NCI-H460 (cell line): ENCODE data around the gene SDHA. TPM values are rescaled to one million over a fixed set of nuclear protein-coding genes. Genes with fewer than 3 reads are reported as not detected.
"Not testable (repeated sequence)": the region's sequence is repeated elsewhere in the genome, so short reads cannot be mapped to it uniquely, and the experiment has no call there.

ENCODE experiments used
- DNase-seq: peaks from one replicate; pipeline ENCODE4 v3.0.0-alpha.2; 2016; ENCODE audit warnings: low read depth; ENCODE audit errors: extremely low read depth
- total RNA-seq: library from RNA; depleted of rRNA; stranded (reverse); fragments of >200 nt; shearing (Covaris generic); gene quantifications from 2 replicates; pipeline ENCODE4 v1.2.3, GENCODE V29; 2014

The SDHA gene
- total RNA-seq, 1 experiment from 2014 or later = 95.3 TPM

DNA sequence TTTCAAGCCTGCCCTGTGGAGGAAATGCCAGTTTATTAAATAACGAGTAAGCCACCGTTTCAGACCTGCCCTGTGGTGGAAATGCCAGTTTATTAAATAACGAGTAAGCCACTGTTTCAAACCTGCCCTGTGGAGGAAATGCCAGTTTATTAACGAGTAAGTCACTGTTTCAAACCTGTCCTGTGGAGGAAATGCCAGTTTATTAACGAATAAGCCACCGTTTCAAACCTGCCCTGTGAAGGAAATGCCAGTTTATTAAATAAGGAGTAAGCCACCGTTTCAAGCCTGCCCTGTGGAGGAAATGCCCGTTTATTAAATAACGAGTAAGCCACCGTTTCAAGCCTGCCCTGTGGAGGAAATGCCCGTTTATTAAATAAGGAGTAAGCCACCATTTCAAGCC, 33.9 kb downstream of the SDHA start:
- not testable (repeated sequence) for DNase-seq

DNA sequence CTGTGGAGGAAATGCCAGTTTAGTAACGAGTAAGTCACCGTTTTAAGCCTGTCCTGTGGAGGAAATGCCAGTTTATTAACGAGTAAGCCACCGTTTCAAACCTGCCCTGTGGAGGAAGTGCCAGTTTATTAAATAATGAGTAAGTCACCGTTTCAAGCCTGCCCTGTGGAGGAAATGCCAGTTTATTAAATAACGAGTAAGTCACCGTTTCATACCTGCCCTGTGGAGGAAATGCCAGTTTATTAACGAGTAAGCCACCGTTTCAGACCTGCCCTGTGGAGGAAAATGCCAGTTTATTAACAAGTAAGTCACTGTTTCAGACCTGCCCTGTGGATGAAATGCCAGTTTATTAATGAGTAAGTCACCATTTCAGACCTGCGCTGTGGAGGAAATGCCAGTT, 34.4 kb downstream of the SDHA start:
- DNase-seq = no peak

DNA sequence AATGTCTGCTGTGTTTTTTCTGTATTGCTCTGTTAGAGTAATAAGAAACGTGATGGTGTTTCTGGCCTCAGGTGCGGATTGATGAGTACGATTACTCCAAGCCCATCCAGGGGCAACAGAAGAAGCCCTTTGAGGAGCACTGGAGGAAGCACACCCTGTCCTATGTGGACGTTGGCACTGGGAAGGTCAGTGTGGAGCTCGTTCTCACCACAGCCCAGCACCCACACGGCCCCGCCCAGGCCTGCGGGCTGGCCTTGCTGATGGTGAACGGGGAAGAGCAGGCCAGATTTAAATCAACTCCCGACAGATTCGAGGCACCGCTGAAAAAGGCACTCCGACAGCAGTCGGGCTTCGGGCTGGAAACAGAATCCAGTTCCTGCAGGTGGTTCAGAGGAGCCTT, 36.2 kb downstream of the SDHA start:
- DNase-seq = not testable (repeated sequence)

DNA sequence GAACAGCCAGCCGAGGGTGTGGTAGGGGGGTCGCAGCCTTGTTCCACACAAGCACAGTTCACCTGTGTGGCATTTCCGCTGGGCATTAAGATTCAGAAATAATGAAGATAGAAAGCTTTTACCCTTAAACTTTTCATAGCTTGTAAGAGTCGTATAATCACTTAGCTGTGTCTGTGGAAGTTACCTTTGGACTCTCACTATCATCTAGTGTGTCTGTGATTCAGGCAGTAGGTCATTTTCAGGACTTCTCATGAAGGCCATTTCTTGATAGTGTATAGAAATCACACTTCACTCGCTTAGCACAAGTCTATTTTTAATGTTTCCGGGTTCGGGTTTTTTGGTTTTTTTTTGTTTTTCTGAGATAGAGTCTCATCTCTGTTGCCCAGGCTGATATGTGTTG, 37.0 kb downstream of the SDHA start:
- not testable (repeated sequence) for DNase-seq

DNA sequence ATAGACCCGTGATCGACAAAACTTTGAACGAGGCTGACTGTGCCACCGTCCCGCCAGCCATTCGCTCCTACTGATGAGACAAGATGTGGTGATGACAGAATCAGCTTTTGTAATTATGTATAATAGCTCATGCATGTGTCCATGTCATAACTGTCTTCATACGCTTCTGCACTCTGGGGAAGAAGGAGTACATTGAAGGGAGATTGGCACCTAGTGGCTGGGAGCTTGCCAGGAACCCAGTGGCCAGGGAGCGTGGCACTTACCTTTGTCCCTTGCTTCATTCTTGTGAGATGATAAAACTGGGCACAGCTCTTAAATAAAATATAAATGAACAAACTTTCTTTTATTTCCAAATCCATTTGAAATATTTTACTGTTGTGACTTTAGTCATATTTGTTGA, 38.2 kb downstream of the SDHA start:
- DNase-seq = not testable (repeated sequence)

DNA sequence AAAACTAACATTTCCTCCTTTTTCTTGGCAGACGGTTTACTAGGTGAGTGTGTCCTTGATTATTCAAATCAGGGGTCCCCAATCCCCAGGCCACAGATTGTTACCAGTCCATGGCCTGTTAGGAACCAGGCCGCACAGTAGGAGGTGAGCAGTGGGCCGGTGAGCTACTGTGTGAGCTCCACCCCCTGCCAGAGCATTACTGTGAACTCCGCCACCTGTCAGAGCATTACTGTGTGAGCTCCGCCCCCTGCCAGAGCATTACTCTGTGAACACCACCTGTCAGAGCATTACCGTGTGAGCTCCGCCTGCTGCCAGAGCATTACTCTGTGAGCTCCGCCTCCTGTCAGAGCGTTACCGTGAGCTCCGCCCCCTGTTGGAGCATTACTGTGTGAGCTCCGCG, 39.0 kb downstream of the SDHA start:
- no peak for DNase-seq

DNA sequence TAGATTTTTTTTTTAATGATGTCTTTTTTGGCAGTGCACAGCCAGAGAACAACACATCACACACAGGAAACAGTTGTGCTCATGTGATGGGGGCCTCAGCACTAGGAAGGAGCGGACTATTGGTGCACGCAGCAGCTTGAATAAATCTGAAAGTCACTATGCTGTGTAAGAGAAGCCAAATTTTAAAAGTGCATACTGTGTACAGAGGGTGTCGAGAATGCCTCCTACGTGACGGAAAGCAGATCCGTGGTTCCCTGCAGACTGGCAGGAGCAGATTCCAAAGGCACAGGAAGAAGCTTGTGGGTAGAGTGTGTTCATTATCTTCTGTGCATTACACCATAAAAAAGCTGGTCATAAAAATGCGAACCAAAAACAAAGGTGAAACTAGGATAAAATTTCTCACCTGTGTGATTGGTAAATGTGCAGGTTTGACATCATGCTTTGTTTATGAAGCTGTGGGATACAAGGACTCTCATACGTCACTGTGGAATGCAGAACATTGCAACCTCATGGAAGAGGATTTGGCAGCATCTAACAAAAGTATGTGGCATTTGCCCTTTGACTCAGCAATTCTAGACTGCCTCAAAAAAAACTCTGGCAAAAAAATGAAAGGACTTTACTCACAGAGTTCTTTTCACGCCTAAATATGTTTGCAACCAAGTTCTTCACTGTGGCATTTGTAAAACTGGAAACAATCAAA, 45.3 kb downstream of the SDHA start:
- DNase-seq = peak; percentile 86

DNA sequence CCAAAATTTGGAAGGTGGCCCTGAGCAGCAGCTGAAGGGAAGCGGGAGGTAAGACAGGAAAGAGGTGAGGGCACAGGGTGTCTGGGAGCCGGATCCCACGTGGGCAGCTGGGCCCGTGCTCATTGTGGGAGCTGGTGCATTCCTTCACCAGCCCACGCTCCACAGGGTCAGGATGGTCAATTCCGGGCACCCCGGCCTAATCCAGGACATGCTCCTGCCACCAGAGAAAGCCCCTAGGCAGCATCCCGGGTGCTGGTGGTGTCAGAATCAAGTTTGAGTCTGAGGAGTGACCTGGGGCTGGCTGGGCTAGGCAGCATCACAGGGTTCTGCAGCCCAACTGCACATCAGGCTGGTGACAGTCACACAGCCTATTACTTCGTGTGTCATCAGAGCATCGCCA, 46.2 kb downstream of the SDHA start:
- DNase-seq = peak; percentile 8

DNA sequence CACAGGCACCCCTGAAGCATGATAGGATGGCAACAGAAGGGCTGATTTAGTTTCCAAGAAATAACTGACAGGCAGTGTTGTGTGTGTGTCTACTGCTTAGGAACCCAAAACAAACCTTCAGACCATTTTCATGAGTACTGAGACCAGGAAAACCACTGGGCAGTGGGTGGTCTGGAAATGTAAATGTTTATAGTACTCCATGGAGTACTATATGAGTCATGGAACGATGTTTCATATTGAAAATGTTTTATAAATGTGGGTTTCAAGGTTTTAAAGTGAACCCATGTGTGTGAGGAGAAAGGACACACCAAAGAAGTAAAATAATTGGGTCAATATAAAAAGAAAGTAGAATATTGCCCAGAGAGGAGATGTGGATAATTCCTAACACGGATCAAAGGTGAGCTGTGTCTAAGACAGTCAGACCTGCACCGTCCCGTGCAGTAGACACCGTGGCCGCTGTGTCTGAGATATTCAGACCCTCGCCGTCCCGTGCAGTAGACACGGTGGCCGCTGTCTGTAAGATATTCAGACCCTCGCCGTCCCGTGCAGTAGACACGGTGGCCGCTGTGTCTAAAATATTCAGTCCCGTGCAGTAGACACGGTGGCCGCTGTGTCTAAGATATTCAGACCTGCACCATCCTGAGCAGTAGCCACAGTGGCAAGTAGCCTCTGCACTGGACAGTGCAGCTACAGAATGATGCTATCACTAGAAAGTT, 48.3 kb downstream of the SDHA start:
- not testable (repeated sequence) for DNase-seq

DNA sequence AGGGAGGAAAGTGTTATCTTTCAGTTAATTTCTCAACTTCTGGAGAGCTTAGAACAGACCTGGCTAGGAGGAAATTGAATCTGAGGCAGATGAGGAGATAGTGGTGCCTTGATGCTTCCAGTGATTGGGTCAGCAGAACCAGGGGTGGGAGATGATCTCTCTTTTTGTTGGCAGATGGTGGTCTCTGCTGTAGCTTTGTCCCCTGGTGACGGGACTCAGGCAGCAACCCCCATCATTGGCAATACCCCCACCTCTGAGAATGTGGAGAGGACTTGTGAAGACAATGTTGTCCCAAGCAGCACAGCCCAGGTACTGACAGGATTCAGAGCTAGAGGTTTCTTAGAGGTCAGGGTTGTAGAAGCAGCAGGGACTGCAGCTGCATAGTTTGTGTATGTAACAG, 49.6 kb downstream of the SDHA start:
- DNase-seq = no peak

DNA sequence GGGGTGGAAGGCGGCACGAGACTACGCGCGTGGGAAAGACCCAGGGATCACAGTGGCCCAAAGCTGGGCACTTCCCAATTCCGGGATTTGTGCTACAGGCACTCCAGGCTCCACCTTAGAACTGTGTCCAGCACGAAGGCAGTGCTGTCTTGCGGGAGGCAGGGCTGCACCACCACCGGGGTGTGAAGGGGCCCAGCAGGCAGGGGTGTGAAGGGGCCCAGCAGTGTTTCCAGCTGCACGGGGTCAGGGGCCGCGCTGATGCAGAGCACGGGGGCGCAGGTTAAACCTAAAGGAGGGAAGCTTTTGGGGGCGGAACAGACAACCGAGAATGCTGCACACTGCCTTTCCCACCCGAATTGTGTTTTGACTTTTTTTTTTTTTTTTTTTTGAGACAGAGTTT, 52.2 kb downstream of the SDHA start:
- no peak for DNase-seq

DNA sequence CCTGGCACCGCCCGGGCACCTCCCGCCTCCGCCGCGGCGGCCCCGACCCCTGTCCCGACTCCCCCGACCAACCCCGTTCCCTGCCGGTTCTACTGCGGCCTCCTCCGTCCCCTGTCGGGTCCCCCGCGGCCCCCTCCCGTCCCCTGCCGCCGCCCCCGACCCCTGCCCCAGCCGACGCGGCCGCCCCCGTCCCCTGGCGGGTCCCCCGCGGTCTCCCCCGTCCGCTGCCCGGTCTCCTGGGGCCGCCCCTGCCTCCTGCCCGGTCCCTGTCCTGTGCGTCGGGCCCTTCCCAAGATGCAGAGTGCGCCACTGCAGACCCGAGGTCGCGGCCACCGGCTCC, 53.7 kb downstream of the SDHA start:
- not testable (repeated sequence) for DNase-seq

DNA sequence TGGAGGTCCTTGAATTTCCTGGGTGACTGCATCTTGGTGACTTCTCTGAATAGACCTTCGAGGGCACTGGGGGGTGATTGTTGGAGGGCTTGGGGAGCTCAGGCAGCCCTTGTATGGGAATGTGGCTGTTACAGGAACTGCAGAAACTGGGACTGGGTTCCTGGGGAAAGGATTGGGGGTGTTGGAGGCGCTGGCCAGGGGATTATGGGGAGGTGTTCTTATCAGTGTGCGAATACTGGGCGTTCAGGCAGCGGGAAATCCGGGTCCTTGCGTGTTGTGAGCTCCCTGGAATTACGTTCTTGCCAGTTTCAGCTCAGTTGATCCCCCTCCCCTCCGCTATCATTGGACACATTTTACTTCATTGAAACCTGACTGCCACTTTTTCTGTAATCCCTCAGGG, 55.0 kb downstream of the SDHA start:
- not testable (repeated sequence) for DNase-seq

DNA sequence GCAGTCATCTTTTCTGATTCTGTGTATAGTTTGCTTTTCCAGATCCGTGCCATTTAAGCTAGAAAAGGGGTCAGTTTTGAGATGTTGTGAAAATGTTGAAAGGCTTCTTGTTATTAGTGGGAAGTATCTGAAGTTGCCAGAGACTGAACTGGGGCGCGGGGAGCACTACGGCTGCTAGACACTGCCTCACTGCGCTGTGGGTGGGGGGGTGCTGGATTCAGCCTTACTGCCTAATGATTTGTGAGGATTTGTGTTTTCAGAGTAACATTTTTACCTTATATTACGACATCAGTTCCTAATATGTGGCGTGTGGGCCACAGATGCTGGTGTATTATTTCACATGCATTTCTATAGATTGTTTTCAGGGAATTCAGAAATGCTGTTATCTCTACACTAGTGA, 55.4 kb downstream of the SDHA start:
- DNase-seq = not testable (repeated sequence)

DNA sequence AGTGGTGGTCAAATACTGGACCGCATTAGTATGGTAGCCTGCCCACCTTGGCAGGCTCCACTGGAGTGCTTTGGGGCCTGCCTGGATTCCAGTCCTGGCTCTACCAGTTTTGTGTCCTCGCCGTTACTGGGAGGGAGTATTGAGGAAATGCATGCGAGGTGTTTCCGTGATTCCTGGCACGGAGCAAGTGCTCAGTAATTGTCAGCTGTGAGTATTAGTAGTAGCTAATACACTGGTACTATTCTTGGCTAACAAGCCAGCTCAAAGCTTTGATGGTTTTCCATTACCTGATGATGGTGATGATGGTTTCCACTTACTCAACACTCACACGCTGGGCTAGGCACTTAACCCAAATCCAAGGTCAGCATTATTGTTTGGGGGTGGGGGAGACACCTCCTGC, 56.2 kb downstream of the SDHA start:
- not testable (repeated sequence) for DNase-seq

DNA sequence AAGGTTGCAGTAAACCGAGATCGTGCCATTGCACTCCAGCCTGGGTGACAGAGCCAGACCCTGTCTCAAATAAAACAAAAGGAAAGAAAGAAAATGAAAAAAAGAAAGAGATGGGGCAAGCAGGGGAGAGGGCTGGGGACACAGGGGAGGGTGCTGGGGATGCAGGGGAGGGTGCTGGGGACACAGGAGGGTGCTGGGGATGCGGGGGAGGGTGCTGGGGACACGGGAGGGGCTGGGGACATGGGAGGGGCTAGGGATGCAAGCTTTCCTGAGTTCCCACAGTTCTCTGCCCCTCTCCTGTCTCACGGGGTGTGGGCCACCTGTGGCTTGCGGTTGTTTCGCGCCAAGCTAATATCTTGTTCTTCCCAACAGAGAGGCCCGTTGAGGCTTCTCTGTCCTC, 60.5 kb downstream of the SDHA start:
- no peak for DNase-seq

DNA sequence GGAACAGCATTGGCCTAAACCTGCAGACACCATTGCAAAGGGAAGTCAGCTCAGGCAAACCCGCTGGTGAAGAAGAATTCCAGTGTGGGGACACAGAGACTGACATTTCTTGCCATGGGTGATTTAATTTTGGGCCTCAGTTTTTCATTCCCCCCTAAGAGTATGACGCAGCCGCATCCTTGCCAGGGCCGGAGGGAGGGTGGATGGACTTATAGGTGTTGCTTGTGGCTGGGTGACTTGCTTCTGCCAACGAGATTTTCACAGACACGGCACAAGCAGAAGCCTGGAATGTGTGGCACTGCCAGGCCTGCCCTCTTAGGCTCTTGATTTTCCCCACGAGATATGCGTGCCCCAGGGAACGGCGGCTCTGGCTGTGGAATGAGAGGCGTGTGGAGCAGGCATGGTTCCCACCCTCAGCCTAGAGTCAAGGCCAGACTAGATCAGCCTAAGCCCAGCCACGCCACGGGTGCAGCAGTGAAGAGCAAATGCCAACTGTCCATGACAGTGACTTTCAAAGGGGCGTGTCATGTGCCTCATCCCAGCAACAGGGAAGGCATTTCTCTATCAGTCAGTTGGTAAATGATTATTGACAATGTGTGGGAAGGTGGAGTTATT, 61.0 kb downstream of the SDHA start:
- DNase-seq = not testable (repeated sequence)

DNA sequence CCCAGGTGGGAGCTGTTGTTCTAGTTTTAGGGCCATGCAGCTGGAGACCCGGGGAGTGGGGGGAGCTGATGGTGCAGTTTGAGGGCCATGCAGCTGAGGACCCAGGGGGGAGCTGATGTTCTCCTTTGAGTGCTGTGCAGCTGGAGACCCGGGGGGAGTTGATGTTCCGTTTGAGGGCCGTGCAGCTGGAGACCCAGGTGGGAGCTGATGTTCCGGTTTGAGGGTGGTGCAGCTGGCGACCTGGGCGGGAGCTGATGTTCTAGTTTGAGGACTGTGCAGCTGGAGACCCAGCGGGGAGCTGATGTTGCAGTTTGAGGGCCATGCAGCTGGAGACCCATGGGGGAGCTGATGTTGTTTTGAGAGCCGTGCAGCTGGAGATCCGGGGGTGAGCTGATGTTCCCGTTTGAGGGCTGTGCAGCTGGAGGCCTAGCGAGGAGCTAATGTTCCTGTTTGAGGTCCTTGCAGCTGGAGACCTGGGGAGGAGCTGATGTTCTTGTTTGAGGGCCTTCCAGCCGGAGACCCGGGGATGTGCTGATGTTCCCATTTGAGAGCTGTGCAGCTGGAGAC, 68.0 kb downstream of the SDHA start:
- no peak for DNase-seq

DNA sequence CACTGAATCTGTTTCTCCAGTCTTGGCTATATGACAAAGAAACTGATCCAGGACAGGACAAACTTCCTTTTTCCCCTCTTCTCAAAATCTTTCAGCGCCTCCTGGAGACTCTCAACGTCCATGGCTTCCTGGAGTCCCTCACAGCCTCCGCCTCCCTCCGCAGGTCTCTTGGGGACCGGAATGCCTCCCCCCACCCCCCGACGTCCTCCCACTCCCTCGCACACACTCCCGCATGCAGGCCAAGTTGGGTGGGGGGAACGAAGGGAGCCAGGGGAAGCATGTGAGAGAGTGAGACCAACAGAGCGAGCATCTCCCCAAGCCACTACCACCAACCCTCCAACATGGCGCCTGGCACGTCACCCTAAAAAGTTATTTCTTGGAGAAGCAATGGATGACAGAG, 72.1 kb downstream of the SDHA start:
- not testable (repeated sequence) for DNase-seq

DNA sequence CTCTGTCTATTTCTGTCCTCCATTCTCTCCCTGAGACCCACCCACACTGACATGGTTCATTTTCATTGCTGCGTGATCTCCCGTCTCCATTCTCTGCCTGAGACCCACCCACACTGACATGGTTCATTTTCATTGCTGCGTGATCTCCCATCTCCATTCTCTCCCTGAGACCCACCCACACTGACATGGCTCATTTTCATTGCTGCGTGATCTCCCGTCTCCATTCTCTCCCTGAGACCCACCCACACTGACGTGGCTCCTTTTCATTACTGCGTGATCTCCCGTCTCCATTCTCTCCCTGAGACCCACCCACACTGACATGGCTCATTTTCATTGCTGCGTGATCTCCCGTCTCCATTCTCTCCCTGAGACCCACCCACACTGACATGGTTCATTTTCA, 73.2 kb downstream of the SDHA start:
- not testable (repeated sequence) for DNase-seq

DNA sequence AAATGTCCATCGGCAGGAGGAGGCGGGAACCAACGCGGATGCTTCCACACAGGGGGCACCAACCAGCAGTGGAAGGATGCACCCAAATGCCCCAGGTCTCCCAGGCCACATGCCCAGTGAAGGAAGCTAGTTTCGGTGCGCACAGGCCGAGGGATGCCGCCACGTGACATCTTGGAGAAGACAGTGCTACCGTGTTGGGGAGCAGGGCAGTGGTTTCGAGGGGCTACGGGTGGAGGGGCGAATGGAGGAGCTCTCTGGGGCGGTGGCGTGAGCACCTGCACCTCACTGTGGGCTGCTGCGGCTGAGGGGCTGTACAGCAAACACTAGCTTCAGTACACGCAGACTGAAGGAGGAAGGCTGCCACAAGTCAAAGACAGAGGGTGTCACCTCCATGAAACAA, 76.7 kb downstream of the SDHA start:
- DNase-seq = not testable (repeated sequence)

DNA sequence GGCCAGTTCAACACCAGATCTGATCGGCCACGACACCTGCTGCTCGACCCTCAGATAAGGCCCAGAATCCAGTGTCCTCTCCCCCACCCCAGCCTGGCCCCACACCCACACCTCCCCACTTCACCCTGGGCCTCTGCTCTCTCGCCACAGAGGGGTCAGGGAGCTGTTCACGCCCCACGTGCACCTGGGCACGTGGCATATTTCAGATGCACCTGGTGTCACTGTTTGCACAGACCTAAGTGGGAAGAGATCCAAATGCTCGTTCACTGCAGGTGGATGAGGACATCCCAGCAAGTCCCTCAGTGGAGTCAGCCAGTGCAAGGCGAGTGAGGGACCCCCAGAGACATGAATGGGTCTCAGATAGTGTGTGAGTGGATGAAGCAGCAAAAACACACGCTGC, 78.1 kb downstream of the SDHA start:
- DNase-seq = not testable (repeated sequence)
